Measurements from ENCODE around the gene RBM34.
A peak's percentile ranks its signal among the peaks of the same experiment; 100 is the strongest.
"Not testable (repeated sequence)": the region's sequence is repeated elsewhere in the genome, so short reads cannot be mapped to it uniquely, and the experiment has no call there.

Gene RBM34

DNA sequence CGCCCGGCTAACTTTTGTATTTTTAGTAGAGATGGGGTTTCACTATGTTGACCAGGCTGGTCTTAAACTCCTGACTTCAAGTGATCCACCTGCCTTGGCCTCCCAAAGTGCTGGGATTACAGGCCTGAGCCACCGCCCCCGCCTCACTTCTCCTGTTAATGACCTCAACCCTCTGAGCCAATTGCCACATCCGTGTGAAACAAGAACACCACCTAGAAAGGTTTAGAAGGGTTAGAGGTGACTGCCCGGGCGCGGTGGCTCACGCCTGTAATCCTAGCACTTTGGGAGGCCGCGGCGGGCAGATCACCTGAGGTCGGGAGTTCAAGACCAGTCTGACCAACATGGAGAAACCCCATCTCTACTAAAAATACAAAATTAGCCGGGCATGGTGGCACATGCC lies 68.6 kb downstream of the RBM34 start:
- H2AK5ac ChIP-seq (ENCODE audit: low read length); H3K4ac ChIP-seq (ENCODE audit: low read depth, low read length); H3K18ac ChIP-seq (ENCODE audit: low read length); H3K79me2 ChIP-seq (ENCODE audit: control insufficient read depth, insufficient read depth, low read length, poor library complexity); H3K4me3 ChIP-seq (ENCODE audit: low read depth, low read length); H2BK5ac ChIP-seq (ENCODE audit: low read depth, low read length, poor library complexity); H3K27me3 ChIP-seq (ENCODE audit: insufficient read depth, low read length); H4K8ac ChIP-seq (ENCODE audit: low read depth, low read length); H4K91ac ChIP-seq (ENCODE audit: low read depth, low read length); H2BK120ac ChIP-seq (ENCODE audit: insufficient read depth, low read length, poor library complexity); H3K36me3 ChIP-seq (ENCODE audit: control insufficient read depth in 1 of 2, insufficient read depth in 2 of 2, low read length in 2 of 2); H3K9ac ChIP-seq (ENCODE audit: low read length); H2BK12ac ChIP-seq (ENCODE audit: low read length); H3K9me3 ChIP-seq (ENCODE audit: insufficient read depth, low read depth, low read length); H4K12ac ChIP-seq (ENCODE audit: low read depth, low read length); H2AFZ ChIP-seq (ENCODE audit: insufficient read depth, low read length, poor library complexity); H3K4me2 ChIP-seq (ENCODE audit: low read length); DNase-seq; H3K14ac ChIP-seq (ENCODE audit: low read length); H3K23ac ChIP-seq (ENCODE audit: low read length); H3K27ac ChIP-seq (ENCODE audit: low read depth, low read length): not testable (repeated sequence)
- WGBS (ENCODE audit: extremely low coverage, insufficient coverage, insufficient read length), result no CpG with 5 or more reads among the region's 14 CpGs
- peaks cover 13 to 14% of the 10 kb centered on the region in 2 experiments for H3K4me1 ChIP-seq (ENCODE audit: control insufficient read depth in 1 of 2, insufficient read depth in 2 of 2, low read length in 2 of 2)
- peaks cover 13% of the 10 kb centered on the region for H3K79me1 ChIP-seq (ENCODE audit: low read length)

GRCh38 chr1:235092045-235092406 lies 69.0 kb downstream of the RBM34 start:
- H3K18ac ChIP-seq (ENCODE audit: low read length); H4K91ac ChIP-seq (ENCODE audit: low read depth, low read length); H3K23ac ChIP-seq (ENCODE audit: low read length); H2BK120ac ChIP-seq (ENCODE audit: insufficient read depth, low read length, poor library complexity); H2AK5ac ChIP-seq (ENCODE audit: low read length); H3K36me3 ChIP-seq (ENCODE audit: control insufficient read depth in 1 of 2, insufficient read depth in 2 of 2, low read length in 2 of 2); H3K4me3 ChIP-seq (ENCODE audit: low read depth, low read length); H2AFZ ChIP-seq (ENCODE audit: insufficient read depth, low read length, poor library complexity); H3K4ac ChIP-seq (ENCODE audit: low read depth, low read length); H4K8ac ChIP-seq (ENCODE audit: low read depth, low read length); H3K9ac ChIP-seq (ENCODE audit: low read length); H3K4me2 ChIP-seq (ENCODE audit: low read length); H4K12ac ChIP-seq (ENCODE audit: low read depth, low read length); H3K27me3 ChIP-seq (ENCODE audit: insufficient read depth, low read length); H3K9me3 ChIP-seq (ENCODE audit: insufficient read depth, low read depth, low read length); DNase-seq; H3K27ac ChIP-seq (ENCODE audit: low read depth, low read length); H3K79me2 ChIP-seq (ENCODE audit: control insufficient read depth, insufficient read depth, low read length, poor library complexity); H2BK5ac ChIP-seq (ENCODE audit: low read depth, low read length, poor library complexity); H3K14ac ChIP-seq (ENCODE audit: low read length): not testable (repeated sequence)
- H3K4me1 ChIP-seq (ENCODE audit: control insufficient read depth in 1 of 2, insufficient read depth in 2 of 2, low read length in 2 of 2), result peaks cover 13 to 14% of the 10 kb centered on the region in 2 experiments
- WGBS (ENCODE audit: extremely low coverage, insufficient coverage, insufficient read length), result no CpG with 5 or more reads among the region's 8 CpGs
- H2BK12ac ChIP-seq (ENCODE audit: low read length), result peak overlapping the region; percentile 10
- H3K79me1 ChIP-seq (ENCODE audit: low read length), result peaks cover 13% of the 10 kb centered on the region

GRCh38 chr1:235091319-235092044 lies 69.6 kb downstream of the RBM34 start:
- H4K12ac ChIP-seq (ENCODE audit: low read depth, low read length); H3K27me3 ChIP-seq (ENCODE audit: insufficient read depth, low read length); H3K23ac ChIP-seq (ENCODE audit: low read length); H2AFZ ChIP-seq (ENCODE audit: insufficient read depth, low read length, poor library complexity); H3K9me3 ChIP-seq (ENCODE audit: insufficient read depth, low read depth, low read length); H3K4ac ChIP-seq (ENCODE audit: low read depth, low read length); H3K36me3 ChIP-seq (ENCODE audit: control insufficient read depth in 1 of 2, insufficient read depth in 2 of 2, low read length in 2 of 2); H3K4me3 ChIP-seq (ENCODE audit: low read depth, low read length); H3K79me2 ChIP-seq (ENCODE audit: control insufficient read depth, insufficient read depth, low read length, poor library complexity); H3K9ac ChIP-seq (ENCODE audit: low read length); H3K18ac ChIP-seq (ENCODE audit: low read length): not testable (repeated sequence)
- Histone ChIP-seq H2BK5ac (ENCODE audit: low read depth, low read length, poor library complexity) (peak overlapping the region; percentile 32), H4K8ac (ENCODE audit: low read depth, low read length) (peak overlapping the region; percentile 3), H3K27ac (ENCODE audit: low read depth, low read length) (peak overlapping the region; percentile 70), H2BK120ac (ENCODE audit: insufficient read depth, low read length, poor library complexity) (peak overlapping the region; percentile 70), H3K14ac (ENCODE audit: low read length) (peak overlapping the region; percentile 8), H3K79me1 (ENCODE audit: low read length) (peaks cover 13% of the 10 kb centered on the region), H4K91ac (ENCODE audit: low read depth, low read length) (peak overlapping the region; percentile 38), H2BK12ac (ENCODE audit: low read length) (peak overlapping the region; percentile 4), H3K4me1 (ENCODE audit: control insufficient read depth in 1 of 2, insufficient read depth in 2 of 2, low read length in 2 of 2) (peaks cover 13 to 14% of the 10 kb centered on the region in 2 experiments), H2AK5ac (ENCODE audit: low read length) (peak overlapping the region; percentile 5), H3K4me2 (ENCODE audit: low read length) (peak overlapping the region; percentile 34)
- DNase-seq, result peak; percentile 53 to 76
- no CpG with 5 or more reads among the region's 20 CpGs for WGBS (ENCODE audit: extremely low coverage, insufficient coverage, insufficient read length)

DNA sequence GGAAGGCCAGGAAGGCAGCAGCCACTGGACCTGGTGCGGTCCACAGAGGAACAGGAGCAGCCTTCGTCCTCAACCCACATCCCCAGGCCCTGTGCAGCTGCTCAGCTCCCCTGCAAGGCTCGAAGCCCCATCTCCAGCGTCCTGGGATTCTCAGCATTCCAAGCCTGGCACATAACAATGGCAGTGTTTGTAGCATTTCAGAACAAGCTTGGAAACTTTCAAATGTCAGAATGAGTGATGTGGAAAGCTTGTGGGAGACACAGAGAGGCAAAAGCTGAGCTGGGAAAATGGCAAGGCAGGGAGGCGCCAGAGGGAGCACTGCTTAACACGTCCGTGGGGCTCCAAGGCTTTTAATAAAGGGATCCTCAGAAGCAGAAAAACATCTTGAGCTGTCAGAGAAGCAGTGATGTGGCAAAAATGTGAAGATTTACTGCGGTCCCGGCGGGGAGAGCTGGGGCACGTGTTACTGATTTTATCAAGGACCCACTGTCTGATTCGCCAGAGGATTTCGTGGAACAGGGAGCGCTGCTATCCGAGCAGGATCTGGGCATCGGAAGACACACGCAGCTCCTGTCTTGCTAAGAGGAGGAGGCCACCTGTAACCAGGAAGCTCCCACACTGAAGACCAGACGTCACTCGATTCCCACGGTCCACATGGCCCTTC lies 70.5 kb downstream of the RBM34 start:
- Histone ChIP-seq H3K9me3 (ENCODE audit: insufficient read depth, low read depth, low read length) (no peaks in the 10 kb centered on the region), H2BK12ac (ENCODE audit: low read length) (peak overlapping the region; percentile 14), H4K12ac (ENCODE audit: low read depth, low read length) (no peak overlapping the region), H3K36me3 (ENCODE audit: control insufficient read depth in 1 of 2, insufficient read depth in 2 of 2, low read length in 2 of 2) (no peaks in the 10 kb centered on the region), H2AFZ (ENCODE audit: insufficient read depth, low read length, poor library complexity) (no peak overlapping the region), H3K18ac (ENCODE audit: low read length) (peak overlapping the region; percentile 49), H3K14ac (ENCODE audit: low read length) (peak overlapping the region; percentile 8), H3K27ac (ENCODE audit: low read depth, low read length) (peak overlapping the region; percentile 70), H3K4me2 (ENCODE audit: low read length) (peak overlapping the region; percentile 34), H3K27me3 (ENCODE audit: insufficient read depth, low read length) (no peaks in the 10 kb centered on the region), H4K8ac (ENCODE audit: low read depth, low read length) (no peak overlapping the region), H3K4me3 (ENCODE audit: low read depth, low read length) (no peak overlapping the region), H3K4me1 (ENCODE audit: control insufficient read depth in 1 of 2, insufficient read depth in 2 of 2, low read length in 2 of 2) (peaks cover 13 to 14% of the 10 kb centered on the region in 2 experiments), H3K79me1 (ENCODE audit: low read length) (peaks cover 13% of the 10 kb centered on the region), H3K4ac (ENCODE audit: low read depth, low read length) (no peak overlapping the region), H2BK5ac (ENCODE audit: low read depth, low read length, poor library complexity) (peak overlapping the region; percentile 32), H3K9ac (ENCODE audit: low read length) (no peak overlapping the region), H2AK5ac (ENCODE audit: low read length) (no peak overlapping the region), H4K91ac (ENCODE audit: low read depth, low read length) (peak overlapping the region; percentile 38), H2BK120ac (ENCODE audit: insufficient read depth, low read length, poor library complexity) (peak overlapping the region; percentile 70), H3K79me2 (ENCODE audit: control insufficient read depth, insufficient read depth, low read length, poor library complexity) (no peaks in the 10 kb centered on the region), H3K23ac (ENCODE audit: low read length) (no peak overlapping the region)
- no CpG with 5 or more reads among the region's 20 CpGs for WGBS (ENCODE audit: extremely low coverage, insufficient coverage, insufficient read length)
- peak; percentile 48 to 83 for DNase-seq
